ENCODE data around the gene ZSWIM3. TPM values are rescaled to one million over a fixed set of nuclear protein-coding genes. Genes with fewer than 3 reads are reported as not detected.

Gene ZSWIM3
- total and polyA plus RNA-seq, 2 of the 8 experiments (the other 6 are each of a cell fraction or from before 2014, with no cell fraction given): 5.5 to 6.9 TPM

- TF ChIP-seq TCF12 (IDR thresholded peaks at IDR 0.05; ENCODE audit: low read depth, low read length) (no peak), SP1 (IDR thresholded peaks at IDR 0.05; ENCODE audit: low read depth, low read length) (0 out of 2 replicates have a peak, but pooled peaks have one; percentile 52)
Observed at GRCh38 chr20:45853484-45853883, 3.9 kb upstream of the ZSWIM3 start (continued).
